IPS DF 4.7 (cell line): ENCODE data around the gene CAPN9.
"Not testable (repeated sequence)": the region's sequence is repeated elsewhere in the genome, so short reads cannot be mapped to it uniquely, and the experiment has no call there.

Experiments
- DNase-seq: peaks from one replicate; pipeline ENCODE4 v3.0.0-alpha.2; 2013; ENCODE audit warnings: low spot score; ENCODE audit errors: extremely low read depth

The CAPN9 gene

GRCh38 chr1:230821346-230821745, 74.2 kb downstream of the CAPN9 start:
- DNase-seq: no peak

DNA sequence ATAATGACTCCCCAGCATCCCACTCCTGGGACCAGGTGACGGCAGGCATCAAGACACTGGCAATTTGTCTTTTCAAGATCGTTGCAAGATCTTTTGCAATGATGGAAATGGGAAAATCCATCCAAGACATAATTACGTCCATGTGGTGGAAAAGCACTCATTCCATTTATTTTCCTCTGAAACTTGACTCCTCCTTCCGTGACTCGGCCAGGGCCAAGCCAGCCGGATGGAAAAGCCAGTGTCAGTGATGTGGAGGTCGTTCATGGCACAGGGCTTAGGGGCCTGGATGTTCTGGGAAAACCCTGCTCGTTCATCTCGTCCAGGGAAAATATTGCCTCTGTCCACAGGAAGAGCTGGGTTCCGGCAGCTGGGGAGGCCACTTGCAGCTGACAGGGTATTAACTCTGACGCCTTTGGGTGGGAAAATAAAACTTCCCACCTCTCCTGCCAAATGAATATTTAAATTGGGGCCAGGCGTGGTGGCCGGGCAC, 74.9 kb downstream of the CAPN9 start:
- no peak for DNase-seq

- no peak for DNase-seq
These were observed 76.2 kb downstream of the CAPN9 start for GRCh38 chr1:230823426-230823825.

DNA sequence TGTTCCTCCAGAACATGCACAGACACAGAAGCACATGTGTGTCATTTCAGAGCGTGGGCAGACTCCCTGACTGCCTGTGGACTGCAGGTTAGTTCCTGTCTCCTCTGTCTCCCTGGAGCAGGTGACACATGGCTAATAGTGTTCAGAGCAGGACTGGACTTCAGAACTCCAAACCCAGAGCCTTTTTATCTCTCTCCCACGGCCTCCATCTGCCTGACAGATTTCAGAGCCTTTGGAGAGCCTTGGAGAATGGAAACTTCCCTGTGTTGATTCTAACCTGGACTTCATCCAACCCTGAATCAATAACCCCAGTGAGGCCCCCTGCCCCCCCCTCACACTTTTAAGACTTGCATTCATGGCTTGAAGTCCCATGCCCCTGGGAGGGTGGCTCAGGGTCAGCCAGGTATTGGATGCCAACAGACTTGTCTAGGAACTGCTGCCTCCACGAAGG, 76.8 kb downstream of the CAPN9 start:
- DNase-seq: no peak

DNA sequence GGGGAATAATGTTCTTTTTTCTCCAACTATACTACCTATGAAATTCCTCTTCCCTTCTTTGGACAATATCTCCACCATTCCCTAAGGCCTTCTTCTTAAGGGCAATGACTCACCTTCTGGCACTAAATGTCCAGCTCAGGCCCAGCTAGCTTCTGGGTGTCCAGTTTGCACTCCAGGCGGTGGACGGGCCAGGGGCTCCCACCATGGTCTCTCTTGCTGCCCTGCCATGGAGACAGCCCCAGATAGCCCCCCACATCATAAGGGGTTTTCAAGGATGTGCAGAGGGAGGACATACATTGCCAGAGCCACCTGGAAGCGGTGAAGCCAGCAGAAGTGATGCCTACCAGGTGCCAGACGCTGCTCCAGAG, 77.3 kb downstream of the CAPN9 start:
- DNase-seq: no peak

DNA sequence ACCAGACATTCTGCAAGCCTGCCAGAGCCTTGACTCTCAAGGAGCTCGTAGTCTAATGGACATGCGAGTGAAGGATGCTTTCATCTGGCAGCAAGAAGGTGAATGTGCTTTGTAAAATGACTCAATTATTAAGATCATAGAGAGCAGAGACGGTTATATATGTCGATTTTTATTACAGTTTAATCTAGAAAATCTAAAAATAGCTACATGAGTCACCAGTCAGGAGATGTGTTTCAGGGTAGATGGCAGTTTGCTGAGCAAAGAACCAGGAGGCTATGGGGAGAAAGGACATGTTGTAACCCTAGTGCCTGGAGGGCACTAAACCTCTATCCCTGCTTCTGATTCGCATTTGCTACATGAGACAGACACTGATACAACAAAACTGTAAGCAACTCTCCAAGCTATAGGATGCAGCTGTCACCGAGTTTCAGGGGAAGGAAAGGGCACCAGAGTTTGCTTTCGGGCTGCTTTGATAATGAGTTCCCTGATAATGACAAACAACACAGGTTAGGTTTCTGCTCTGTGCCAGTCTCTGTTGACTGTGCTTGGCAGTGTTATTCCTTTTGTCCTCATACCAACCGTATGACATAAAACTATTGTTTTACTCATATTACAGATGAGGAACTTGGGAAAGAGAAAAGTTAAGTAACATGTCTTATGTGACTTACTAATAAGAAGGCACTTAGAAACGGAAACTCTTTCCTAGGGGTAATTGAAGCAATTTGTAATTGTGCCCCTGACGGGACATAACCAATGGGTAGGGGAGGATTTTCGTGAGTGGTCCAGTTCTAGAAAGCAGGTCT, 77.9 kb downstream of the CAPN9 start:
- DNase-seq: no peak

DNA sequence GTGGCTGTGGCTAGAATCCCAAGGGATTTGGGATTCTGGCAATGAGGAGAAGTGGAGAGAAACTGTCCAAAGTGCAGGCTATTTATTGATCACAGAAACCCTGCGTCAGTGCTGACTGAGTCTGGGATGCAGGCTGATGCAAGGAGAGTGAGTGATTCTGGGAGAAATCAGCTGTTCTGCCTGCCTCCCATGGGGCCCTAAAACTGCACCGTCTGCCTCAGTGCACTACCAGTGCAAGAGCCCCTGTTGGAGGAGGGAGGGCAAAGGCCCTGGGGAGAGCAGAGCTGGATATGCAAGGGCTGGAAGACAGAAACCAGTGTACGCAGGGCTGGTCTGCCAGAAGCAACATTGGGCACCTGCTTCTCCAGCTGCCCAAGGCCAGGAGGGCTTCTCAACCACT, 78.6 kb downstream of the CAPN9 start:
- no peak for DNase-seq

GRCh38 chr1:230826166-230826875, 79.1 kb downstream of the CAPN9 start:
- DNase-seq: no peak

- DNase-seq: no peak
These were observed 80.0 kb downstream of the CAPN9 start for GRCh38 chr1:230827081-230827681.

DNA sequence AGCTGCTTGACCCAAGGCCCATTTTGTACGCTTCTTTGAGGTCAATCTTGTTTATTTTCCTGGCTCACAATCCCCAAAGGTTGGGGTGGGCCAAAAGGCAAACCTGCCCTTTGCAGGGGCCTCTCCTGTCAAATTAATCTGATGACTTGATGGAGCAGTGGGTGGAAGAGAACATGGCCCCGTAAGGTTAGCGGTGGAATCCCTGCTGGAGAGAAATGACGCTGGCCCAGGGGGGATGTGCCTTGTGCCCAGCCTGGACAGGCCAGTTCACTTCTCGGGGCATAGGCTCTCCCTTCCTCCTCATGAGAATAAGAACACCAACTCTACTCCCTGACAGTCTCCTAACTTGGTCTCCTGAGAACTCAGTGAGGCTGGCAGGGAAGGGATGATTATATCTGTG, 80.6 kb downstream of the CAPN9 start:
- DNase-seq: no peak

GRCh38 chr1:230828421-230828820, 81.2 kb downstream of the CAPN9 start:
- DNase-seq: no peak

GRCh38 chr1:230831771-230832170, 84.6 kb downstream of the CAPN9 start:
- DNase-seq: no peak

GRCh38 chr1:230832476-230832875, 85.3 kb downstream of the CAPN9 start:
- DNase-seq: no peak

GRCh38 chr1:230833511-230833910, 86.3 kb downstream of the CAPN9 start:
- no peak for DNase-seq

DNA sequence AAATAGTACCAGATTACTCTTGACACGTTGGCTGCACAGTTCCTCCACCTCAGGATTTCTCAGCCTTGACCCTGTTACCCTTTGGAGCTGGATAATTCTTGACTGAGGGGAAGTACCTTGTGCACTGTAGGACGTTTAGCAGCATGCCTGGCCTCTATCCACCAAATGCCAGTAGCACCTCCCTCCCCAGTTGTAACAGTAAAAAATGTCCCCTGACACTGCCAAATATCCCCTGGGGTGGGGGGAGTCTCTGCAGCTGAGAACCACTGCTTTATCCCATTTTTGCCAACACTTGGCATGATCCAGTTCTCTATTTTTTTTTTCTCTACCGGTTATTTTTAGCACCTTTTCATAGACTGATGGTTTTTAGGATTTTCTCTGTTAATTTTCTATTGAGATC, 87.1 kb downstream of the CAPN9 start:
- no peak for DNase-seq

DNA sequence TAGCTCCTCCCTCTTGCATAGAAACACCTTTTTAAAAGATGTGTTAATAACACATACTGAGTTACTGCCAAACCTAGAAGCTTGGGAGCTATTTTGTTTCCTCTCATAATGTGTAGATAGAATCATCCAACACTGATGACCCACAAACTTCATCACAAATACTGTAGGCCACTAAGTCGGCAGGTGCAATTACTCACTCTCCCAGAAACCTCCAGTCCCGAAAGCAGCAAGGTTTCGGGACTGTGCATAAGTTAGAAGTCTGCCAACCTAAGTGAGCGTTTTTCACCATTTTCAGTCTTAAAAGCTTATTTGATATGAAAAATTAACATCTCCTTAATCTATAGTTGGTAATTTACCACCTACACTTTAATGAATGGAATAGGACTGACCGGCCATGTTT, 89.2 kb downstream of the CAPN9 start:
- no peak for DNase-seq

DNA sequence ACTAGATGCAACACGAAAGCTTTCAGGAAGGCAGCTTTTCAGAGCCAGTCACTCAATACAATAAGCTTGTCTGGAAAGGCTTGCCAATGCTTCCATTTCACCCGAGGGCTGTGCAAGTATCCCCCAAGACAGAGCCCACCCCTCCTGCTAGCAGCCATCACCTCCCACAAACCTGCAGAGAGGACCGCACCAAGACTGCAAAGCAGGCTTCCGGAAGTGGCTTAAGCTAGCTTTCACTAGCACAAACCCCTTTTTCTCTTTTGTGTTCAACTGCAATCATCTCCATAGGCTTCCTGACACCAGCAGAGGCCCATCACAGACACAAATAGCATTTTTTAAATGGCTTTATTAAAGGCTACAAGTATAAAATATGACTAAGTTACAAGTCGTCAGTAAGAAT, 89.6 kb downstream of the CAPN9 start:
- DNase-seq: no peak

- no peak for DNase-seq
These were observed 92.0 kb downstream of the CAPN9 start for GRCh38 chr1:230839173-230839572.

DNA sequence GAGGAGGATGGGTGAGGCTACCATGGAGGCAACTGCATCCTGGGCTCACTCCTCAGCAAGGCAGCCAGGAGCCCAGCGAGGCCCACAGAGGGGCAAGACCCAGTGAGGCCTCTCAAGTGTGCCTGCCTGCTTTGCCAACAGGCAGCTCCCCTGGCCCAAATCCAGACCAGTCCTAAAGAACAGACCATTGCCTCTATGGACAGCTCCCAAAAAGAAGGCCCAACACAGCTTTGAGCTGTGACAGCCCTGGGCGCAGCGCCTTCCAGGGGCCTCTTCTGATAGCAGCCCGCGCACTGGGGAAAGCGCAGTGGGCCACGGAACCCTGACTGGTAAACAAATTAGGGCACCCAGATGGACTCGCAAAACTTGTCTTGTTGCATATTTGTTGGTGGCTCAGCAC, 95.6 kb downstream of the CAPN9 start:
- no peak for DNase-seq

DNA sequence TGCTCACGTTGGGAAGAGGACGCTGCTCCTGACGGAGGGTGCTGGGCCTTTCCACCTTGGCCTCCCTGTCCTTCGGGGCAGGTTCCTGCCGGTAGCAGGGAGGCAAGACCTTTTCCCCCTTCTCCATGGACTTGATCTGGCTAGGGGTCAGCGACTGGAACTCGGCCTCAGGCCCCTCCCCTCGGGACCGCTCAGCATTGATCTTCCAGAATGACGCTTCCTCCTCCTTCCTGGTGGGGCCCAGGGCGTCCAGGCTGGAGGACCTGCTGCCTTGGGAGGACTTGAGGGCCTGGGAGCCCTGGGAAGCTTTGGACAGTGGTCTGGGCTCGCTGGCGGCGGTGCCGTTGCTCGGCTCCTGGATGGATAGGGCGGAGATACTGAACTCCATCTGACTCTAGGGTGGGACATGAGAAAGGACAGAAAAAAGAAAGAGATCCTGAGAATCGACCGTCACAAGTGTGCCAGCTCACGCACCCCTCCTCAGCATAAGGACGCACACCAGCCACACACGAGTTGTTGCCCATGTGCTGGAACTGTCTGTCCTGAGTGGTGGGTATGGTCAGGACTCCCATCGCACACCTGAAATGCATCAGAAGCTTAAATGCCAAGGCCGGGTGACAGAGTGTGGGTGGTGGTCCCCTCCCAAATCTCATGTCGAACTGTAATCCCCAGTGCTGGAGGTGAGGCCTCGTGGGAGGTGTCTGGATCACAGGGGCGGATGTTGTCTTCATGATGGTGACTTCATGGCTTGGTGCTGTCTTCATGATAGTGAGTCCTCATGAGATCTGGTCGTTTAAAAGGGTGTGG, 96.5 kb downstream of the CAPN9 start:
- no peak for DNase-seq

DNA sequence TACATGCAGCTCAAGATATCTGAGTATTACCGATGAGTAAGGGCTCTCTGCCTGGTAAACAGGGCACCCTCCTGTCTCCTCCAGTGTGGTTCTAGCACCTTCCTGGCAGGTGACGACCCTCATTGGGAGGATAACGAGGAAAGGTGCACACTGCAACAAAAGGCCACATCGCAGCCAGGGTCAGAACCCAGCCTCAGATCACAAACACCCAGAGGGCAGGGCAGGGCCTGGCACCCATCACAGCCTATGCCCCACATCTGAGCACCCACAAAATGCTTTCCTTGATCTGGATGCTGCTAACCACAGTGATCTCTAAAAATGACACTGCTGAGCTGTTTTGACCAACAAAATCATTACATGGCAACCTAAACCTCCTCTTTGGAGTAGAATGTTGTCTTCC, 97.4 kb downstream of the CAPN9 start:
- DNase-seq: no peak

GRCh38 chr1:230845184-230845583, 98.0 kb downstream of the CAPN9 start:
- not testable (repeated sequence) for DNase-seq
